Fibroblast of mammary gland (primary cell): ENCODE data around the gene PROX2.

Experiments
- DNase-seq: peaks from one replicate; pipeline ENCODE4 v3.0.0-alpha.2; 2010; ENCODE audit warnings: low read depth
- H3K4me3 ChIP-seq: 2 replicates; pipeline ENCODE4 v1.5.1; 2011; ENCODE audit warnings: low read depth, mild to moderate bottlenecking, low read length, moderate library complexity; ENCODE audit not compliant: control insufficient read depth
- TF ChIP-seq, protein P1 (sequence below): conservative IDR thresholded peaks from 2 replicates; pipeline ENCODE4 v1.5.1; 2011; ENCODE audit warnings: low read depth, low read length, inconsistent platforms; ENCODE audit not compliant: control insufficient read depth, insufficient read depth

The PROX2 gene

DNA sequence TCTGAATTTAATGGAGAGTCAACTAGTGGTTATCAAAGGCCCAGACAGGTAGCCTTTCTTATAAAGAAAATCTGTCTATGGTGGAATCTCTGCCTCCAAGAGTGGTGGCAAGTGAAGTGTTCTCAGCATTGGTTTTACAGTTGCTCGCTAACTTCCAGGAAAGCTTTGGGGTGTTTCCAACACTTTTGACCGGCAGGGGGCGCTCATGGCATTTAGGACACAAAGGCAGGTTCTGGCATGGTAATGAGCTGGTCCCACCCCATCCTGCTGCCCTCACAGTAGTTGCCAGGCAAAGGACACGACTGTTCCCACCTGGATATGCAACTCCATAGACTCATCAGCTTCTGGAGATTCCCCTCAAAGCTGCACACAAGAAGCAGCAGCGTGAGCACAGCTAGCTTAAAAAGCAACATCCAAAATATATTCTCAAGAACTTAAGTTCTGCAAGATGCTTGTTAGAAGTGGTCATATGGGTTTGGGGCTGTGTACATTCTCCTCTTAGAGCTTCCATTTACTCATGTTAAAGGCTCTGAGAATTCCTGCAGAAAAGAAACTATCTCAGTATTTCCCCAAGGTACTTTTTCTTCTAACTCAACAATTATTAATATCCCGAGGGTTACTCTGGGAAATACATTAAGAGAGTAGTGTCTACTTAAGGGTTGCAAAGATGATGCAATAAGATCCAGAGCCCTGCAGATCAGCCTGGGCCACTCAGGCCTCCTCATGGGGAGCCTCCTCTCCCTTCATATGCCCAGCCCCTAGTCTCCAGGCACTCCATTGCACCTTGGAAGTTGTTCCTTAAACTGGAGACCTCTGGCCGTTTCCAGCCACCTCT is 14.8 kb downstream of the PROX2 start:
- TF ChIP-seq, protein P1, sequence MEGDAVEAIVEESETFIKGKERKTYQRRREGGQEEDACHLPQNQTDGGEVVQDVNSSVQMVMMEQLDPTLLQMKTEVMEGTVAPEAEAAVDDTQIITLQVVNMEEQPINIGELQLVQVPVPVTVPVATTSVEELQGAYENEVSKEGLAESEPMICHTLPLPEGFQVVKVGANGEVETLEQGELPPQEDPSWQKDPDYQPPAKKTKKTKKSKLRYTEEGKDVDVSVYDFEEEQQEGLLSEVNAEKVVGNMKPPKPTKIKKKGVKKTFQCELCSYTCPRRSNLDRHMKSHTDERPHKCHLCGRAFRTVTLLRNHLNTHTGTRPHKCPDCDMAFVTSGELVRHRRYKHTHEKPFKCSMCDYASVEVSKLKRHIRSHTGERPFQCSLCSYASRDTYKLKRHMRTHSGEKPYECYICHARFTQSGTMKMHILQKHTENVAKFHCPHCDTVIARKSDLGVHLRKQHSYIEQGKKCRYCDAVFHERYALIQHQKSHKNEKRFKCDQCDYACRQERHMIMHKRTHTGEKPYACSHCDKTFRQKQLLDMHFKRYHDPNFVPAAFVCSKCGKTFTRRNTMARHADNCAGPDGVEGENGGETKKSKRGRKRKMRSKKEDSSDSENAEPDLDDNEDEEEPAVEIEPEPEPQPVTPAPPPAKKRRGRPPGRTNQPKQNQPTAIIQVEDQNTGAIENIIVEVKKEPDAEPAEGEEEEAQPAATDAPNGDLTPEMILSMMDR: peak; percentile 86
- no peak overlapping the region for H3K4me3 ChIP-seq
- DNase-seq: peak; percentile 83

DNA sequence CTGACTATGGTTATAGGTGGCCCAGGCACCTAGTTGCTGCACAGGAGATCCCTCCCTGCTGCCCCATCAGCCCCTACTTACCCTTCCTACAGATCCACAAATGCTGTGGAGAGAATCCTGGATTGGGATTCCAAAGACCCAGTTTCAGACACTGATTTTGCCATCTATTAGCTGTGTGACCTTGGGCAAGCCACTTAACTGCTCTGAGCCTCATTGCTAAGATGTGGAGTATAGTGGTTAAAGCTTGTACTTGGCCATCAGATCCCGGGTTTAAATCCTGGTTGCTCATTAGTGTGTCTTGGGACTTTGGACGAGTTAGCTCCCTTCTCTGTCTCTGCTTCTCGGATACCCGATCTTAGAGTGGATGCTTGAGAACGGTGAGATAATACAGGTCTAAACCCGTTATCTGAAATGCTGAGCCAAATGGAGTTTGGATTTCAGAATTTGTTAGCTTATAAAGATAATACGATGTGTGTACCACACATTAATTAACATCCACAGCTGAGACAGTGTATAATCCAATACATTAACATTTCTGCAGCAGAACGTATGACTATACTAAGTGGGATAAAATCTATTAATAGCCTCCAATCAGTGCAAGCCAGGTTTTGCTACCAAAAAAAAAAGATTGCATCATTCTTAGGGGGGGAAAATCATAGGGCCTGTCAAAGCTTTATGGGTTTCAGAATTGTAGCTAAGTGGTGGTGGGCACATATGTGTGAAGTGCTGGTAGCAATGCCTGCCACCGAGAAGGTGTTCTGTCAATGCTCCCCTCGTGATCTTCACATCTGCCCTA is 16.0 kb downstream of the PROX2 start:
- TF ChIP-seq, protein P1: no peak
- no peak for DNase-seq
- H3K4me3 ChIP-seq: no peak overlapping the region

DNA sequence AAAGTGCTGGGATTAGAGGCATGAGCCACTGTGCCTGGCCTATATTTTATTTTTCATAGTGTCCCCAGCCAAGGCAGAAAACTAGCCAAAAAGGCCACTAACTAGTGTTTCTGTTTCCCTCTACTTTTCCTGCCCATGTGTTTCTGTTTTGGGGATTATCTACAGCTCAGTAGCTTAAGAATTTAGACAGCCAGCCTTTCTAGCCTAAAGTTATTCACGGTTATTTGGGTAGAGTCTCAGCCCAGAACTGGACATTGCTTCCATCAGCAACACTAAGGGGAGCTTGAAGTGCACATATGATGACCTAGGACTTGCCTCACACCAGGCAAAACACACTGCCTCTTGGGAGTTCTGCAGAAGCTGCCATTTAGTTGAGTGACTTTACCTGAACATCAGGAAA is 17.9 kb downstream of the PROX2 start:
- H3K4me3 ChIP-seq: no peak overlapping the region
- peak; percentile 55 for DNase-seq
- TF ChIP-seq, protein P1: no peak

DNA sequence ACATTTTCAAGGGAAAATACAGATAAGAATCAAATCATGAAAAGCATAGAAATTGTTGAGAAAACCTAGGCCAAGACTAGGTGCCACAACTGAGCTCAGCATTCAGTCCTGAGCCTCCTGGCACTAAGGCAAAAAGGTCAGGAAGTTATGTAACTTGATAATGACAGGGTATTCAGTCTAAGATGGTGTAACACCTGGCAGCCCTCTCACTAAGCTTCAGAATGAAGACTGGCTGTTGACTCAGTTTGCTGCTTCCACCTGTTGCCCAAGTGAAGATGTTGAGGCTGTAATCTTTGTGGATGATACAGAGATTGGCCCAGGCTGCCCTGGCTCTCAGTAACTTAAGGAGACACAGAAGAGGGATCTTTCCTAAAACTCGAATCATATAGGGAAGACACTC is 19.6 kb downstream of the PROX2 start:
- no peak for DNase-seq
- no peak overlapping the region for H3K4me3 ChIP-seq
- TF ChIP-seq, protein P1: no peak

DNA sequence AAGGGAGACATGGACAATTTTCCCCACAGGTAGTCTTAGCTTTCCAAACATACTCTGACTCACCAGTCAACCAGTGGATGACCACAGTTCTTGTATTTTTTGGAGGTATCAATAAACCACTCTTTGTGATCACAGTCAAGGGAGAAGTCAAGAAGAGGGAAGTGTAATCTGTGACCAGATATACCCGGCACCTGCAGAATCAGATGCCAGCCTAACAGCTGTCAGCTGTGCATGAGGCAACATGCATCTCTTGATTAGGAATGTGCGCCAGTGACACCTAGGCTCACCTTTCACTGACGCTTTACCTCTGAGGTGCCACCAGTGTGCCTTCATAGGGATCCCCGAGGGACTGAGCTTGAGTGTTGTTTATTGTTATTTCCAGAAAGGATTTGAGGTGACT is 20.0 kb downstream of the PROX2 start:
- H3K4me3 ChIP-seq: no peak overlapping the region
- DNase-seq: no peak
- TF ChIP-seq, protein P1: no peak

DNA sequence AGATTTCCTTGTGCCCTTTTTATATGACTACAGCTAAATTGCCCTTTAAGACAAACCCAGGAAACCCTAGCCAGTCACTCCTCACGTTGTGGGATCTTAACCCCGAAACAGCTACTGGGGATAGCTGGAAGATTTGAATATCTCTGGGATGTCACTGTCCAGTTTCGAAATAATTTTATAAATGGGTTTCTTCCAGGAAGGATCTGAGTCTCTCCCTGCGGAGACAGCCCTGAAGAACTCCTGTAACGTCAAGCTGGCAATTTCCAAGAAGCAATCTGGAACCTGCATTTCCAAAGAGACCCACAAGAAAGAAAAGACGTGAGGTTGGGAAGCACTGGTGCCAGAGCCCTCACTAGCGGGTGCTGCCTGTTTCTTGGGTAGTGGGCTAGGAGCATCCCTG is 20.9 kb downstream of the PROX2 start:
- TF ChIP-seq, protein P1: no peak
- peak; percentile 41 for DNase-seq
- no peak overlapping the region for H3K4me3 ChIP-seq
